Eye (tissue), 1 donor: Measurements from ENCODE around the gene SEC14L5.
"Not testable (repeated sequence)": the region's sequence is repeated elsewhere in the genome, so short reads cannot be mapped to it uniquely, and the experiment has no call there.

Experiments used
- DNase-seq: peaks from one replicate; pipeline ENCODE4 v3.0.0-alpha.2; 2015

Gene SEC14L5

DNA sequence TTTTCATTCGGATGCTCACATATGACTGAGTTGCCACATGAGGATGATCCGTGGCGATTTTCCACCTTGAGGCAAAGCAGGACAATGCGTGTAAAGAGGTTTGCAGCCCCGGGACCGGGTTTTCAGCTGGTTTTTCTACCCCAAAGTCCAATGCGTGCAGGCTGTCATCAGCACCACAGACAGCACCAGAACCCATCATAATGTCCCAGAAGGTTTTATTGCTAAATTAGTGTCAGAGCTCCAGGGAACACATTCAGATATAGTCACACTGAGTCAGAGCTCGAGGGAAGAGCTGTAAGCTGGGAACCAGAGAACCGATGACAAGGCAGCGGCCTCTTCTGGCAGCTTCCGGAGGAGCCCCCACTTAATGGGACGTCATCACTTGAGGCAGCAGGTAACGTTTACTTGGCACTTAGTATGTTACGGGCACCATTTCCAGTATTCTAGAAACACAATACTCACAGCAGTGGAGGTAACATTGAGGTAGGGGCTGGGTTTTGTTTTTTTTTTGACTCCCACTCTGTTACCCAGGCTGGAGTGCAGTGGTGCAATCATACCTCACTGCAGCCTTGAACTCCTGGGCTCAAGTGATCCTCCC is 84.5 kb downstream of the SEC14L5 start:
- no peak for DNase-seq

GRCh38 chr16:5044011-5044540 is 85.9 kb downstream of the SEC14L5 start:
- no peak for DNase-seq

- not testable (repeated sequence) for DNase-seq
Observed at GRCh38 chr16:5044581-5044980, 86.5 kb downstream of the SEC14L5 start.

GRCh38 chr16:5045499-5046115 is 87.5 kb downstream of the SEC14L5 start:
- no peak for DNase-seq

GRCh38 chr16:5046914-5047313 is 88.8 kb downstream of the SEC14L5 start:
- DNase-seq: no peak

- no peak for DNase-seq
Observed at GRCh38 chr16:5054876-5055865, 97.0 kb downstream of the SEC14L5 start.

GRCh38 chr16:5056352-5056751 is 98.2 kb downstream of the SEC14L5 start:
- DNase-seq: peak; percentile 12

GRCh38 chr16:5058476-5058875 is 100.3 kb downstream of the SEC14L5 start:
- DNase-seq: no peak

GRCh38 chr16:5059386-5060072 is 101.4 kb downstream of the SEC14L5 start:
- no peak for DNase-seq

DNA sequence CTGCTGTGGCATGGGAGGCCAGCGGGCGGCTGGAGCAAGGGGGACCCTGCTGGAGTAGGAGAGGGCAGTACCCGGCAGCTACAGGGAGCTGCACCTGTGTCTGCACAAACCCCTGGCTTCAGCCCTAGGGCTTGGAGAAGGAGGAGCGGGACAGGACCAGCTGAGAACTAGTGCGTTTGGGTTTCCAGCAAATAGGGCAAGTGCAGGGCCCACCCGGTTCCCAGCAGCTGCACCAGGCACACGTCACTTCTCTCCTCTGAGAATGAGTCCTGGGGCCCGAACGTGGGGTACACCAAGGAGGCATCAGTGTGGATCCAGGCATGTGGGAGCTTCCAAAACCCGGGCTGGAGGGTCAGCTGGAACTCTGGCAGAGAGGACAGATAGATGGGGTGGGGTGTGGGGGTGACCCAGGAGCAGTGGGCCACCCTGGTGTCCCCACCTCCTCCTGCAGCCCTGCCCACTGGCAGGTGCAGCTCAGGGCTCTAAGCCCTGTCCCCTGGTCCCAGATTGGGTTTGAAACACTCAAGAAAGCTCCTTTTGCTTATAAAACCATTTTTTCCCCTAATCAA is 102.0 kb downstream of the SEC14L5 start:
- DNase-seq: no peak

DNA sequence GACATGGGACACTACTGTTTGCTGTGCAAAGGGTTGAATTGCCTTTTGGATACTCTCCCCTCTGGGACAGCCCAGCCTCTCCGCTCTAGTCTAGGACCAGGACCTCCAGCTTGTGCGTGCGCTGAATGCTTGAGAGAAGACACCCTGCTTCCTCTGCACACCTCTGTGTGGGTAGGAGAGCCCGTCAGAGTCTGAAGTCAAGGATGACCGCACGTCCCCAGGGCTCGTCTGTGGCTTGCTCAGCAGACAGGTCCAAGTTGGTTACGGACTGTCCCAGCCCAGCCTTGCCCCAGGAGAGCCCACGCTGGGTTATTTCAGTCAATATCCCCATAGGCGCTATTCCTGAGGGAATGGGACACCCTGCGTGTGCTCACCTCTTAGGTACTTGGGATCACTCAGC is 103.9 kb downstream of the SEC14L5 start:
- no peak for DNase-seq

DNA sequence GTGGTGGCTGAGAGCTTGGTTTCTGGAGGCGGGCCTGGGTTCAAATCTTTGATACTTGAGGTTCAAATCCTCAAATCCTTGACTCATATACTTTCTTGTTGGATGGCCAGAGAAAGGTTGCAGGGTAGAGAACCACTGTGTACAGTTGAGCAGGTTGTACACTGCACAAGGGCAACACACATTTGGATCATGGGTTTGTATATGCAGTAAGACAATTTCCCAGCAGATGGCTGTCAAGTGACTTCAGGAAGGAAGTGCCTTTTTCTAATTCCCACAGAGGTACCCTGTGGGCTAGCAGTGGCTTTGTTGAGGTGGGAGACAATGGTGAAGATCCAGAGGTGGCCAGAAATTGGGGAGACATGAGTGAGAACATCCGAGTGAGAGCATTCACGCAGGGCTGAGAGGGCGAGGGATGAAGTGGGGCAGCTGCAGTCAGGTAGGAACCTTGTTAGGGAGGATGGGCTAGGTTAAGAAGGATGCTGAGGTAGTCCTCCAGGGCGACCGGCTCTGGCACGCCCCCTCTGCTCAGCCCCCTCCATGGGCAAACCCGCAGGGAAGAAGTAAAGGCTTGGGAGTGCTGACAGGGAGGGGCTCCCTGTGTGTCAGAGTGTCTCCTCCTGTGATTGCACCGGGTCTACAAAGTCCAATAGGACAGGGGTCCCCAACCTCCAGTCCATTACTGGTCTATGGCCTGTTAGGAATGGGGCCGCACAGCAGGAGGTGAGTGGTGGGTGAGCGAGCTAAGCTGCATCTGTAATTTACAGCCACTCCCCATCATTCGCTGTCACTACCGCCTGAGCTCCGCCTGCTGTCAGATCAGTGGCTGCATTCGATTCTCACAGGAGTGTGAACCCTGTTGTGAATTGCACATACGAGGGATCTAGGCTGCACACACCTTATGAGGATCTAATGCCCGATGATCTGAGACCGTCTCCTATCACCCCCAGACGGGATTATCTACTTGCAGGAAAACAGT is 104.9 kb downstream of the SEC14L5 start:
- no peak for DNase-seq

DNA sequence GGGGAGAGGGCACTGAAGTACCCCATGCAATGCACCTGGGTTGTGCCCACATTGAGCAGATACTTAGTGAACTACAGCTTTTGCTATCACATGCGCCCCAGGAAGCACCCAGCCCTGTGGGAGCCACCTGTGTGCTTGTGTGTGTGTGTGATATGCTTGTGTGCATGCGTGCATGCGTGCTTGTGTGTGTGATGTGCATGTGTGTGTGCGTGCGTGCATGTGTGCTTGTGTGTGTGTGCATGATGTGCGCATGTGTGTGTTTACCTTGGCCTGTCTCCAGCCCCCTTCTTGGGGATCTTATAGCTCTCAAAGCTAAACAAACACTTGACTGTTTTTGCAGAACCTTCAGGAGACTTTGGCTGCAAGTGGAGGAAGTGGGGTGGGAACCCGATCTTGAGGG is 106.8 kb downstream of the SEC14L5 start:
- peak; percentile 43 for DNase-seq

- DNase-seq: no peak
Observed at GRCh38 chr16:5065326-5065725, 107.2 kb downstream of the SEC14L5 start.

GRCh38 chr16:5065813-5066212 is 107.7 kb downstream of the SEC14L5 start, which contains the start of gene C16orf89:
C16orf89 (minus strand) TSS chr16:5065956; CDS start chr16:5065908, 48 bp downstream.
- no peak for DNase-seq

- no peak for DNase-seq
Observed at GRCh38 chr16:5066511-5066910, 108.4 kb downstream of the SEC14L5 start.
